H9 (cell line): ENCODE results near the gene MST1. TPM values are rescaled to one million over a fixed set of nuclear protein-coding genes. Genes with fewer than 3 reads are reported as not detected.
"Not testable (repeated sequence)": the region's sequence is repeated elsewhere in the genome, so short reads cannot be mapped to it uniquely, and the experiment has no call there.

Experiments used
- DNase-seq: peaks from one replicate; pipeline ENCODE4 v3.0.0-alpha.2; 2017
- H2AFZ ChIP-seq: one replicate; pipeline ENCODE4 v1.6.1; 2013; ENCODE audit warnings: mild to moderate bottlenecking, low read length, control low read depth, moderate library complexity
- H2AK5ac ChIP-seq: 2 replicates; pipeline ENCODE4 v1.6.1; 2013; ENCODE audit warnings: low read length, control low read depth, mixed read lengths; ENCODE audit not compliant: insufficient read length
- H2BK120ac ChIP-seq: one replicate; pipeline ENCODE4 v1.6.1; 2013; ENCODE audit warnings: low read depth, mild to moderate bottlenecking, low read length, control low read depth, inconsistent platforms; ENCODE audit not compliant: poor library complexity, severe bottlenecking
- H2BK12ac ChIP-seq: 2 replicates; pipeline ENCODE4 v1.6.1; 2013; ENCODE audit warnings: low read length, control low read depth, mixed read lengths, low read depth; ENCODE audit not compliant: insufficient read length
- H2BK15ac ChIP-seq: 2 replicates; pipeline ENCODE4 v1.6.1; 2013; ENCODE audit warnings: low read depth, low read length, control low read depth
- H2BK20ac ChIP-seq: one replicate; pipeline ENCODE4 v1.6.1; 2013; ENCODE audit warnings: low read depth, mild to moderate bottlenecking, low read length, control low read depth, inconsistent platforms; ENCODE audit not compliant: poor library complexity, severe bottlenecking
- H2BK5ac ChIP-seq: 2 replicates; pipeline ENCODE4 v1.6.1; 2013; ENCODE audit warnings: low read length, control low read depth, mixed read lengths; ENCODE audit not compliant: insufficient read length
- H3K14ac ChIP-seq: 2 replicates; pipeline ENCODE4 v1.6.1; 2013; ENCODE audit warnings: low read length, control low read depth; ENCODE audit not compliant: insufficient read depth
- H3K18ac ChIP-seq: 2 replicates; pipeline ENCODE4 v1.6.1; 2013; ENCODE audit warnings: low read depth, mild to moderate bottlenecking, mixed read lengths, low read length, control low read depth; ENCODE audit not compliant: insufficient read length
- H3K23ac ChIP-seq: 2 replicates; pipeline ENCODE4 v1.6.1; 2013; ENCODE audit warnings: low read length, control low read depth, mixed read lengths, low read depth; ENCODE audit not compliant: insufficient read length
- H3K23me2 ChIP-seq: 2 replicates; pipeline ENCODE4 v1.6.1; 2013; ENCODE audit warnings: low read depth, mild to moderate bottlenecking, mixed read lengths, low read length, control low read depth; ENCODE audit not compliant: insufficient read length, poor library complexity, severe bottlenecking
- H3K27ac ChIP-seq: 2 replicates; pipeline ENCODE4 v1.5.1; 2013; ENCODE audit warnings: low read length, control low read depth, mixed read lengths, low read depth; ENCODE audit not compliant: insufficient read length
- H3K27me3 ChIP-seq: 2 replicates; pipeline ENCODE4 v1.6.1; 2013; ENCODE audit warnings: low read length, control low read depth, inconsistent platforms; ENCODE audit not compliant: insufficient read depth
- H3K4ac ChIP-seq: 2 replicates; pipeline ENCODE4 v1.6.1; 2013; ENCODE audit warnings: low read depth, mild to moderate bottlenecking, control low read depth, inconsistent platforms, low read length, moderate library complexity
- H3K4me1 ChIP-seq: 2 replicates; pipeline ENCODE4 v1.6.1; 2013; ENCODE audit warnings: low read length, control low read depth, inconsistent platforms; ENCODE audit not compliant: insufficient read depth
- H3K4me2 ChIP-seq: 2 replicates; pipeline ENCODE4 v1.6.1; 2013; ENCODE audit warnings: low read length, control low read depth, mixed read lengths; ENCODE audit not compliant: insufficient read length, insufficient read depth
- H3K56ac ChIP-seq: 2 replicates; pipeline ENCODE4 v1.6.1; 2013; ENCODE audit warnings: low read depth, mild to moderate bottlenecking, mixed read lengths, low read length, control low read depth; ENCODE audit not compliant: insufficient read length
- H3K79me1 ChIP-seq: 2 replicates; pipeline ENCODE4 v1.6.1; 2013; ENCODE audit warnings: low read depth, mild to moderate bottlenecking, moderate library complexity, low read length, control low read depth, inconsistent platforms; ENCODE audit not compliant: insufficient read depth, poor library complexity, severe bottlenecking
- H3K79me2 ChIP-seq: 2 replicates; pipeline ENCODE4 v1.6.1; 2013; ENCODE audit warnings: low read length, control low read depth, inconsistent platforms; ENCODE audit not compliant: insufficient read depth
- H3K9ac ChIP-seq: 2 replicates; pipeline ENCODE4 v1.6.1; 2013; ENCODE audit warnings: low read length, control low read depth, mixed read lengths; ENCODE audit not compliant: insufficient read length; ENCODE audit errors: extremely low read depth
- H3K9me3 ChIP-seq: one replicate; pipeline ENCODE4 v1.6.1; 2013; ENCODE audit warnings: low read depth, low read length, inconsistent platforms; ENCODE audit not compliant: control insufficient read depth
- H3T11ph ChIP-seq: one replicate; pipeline ENCODE4 v1.6.1; 2013; ENCODE audit warnings: mild to moderate bottlenecking, low read length, control low read depth, inconsistent platforms
- H4K20me1 ChIP-seq: one replicate; pipeline ENCODE4 v1.6.1; 2013; ENCODE audit not compliant: control insufficient read depth, insufficient read length, insufficient read depth
- H4K5ac ChIP-seq: 2 replicates; pipeline ENCODE4 v1.6.1; 2013; ENCODE audit warnings: low read depth, mild to moderate bottlenecking, mixed read lengths, low read length, control low read depth; ENCODE audit not compliant: insufficient read length
- H4K8ac ChIP-seq: replicated peaks from 2 replicates; pipeline ENCODE4 v1.6.1; 2013; ENCODE audit warnings: low read length, control low read depth, mixed read lengths, low read depth; ENCODE audit not compliant: insufficient read length
- H4K91ac ChIP-seq: 2 replicates; pipeline ENCODE4 v1.6.1; 2013; ENCODE audit warnings: low read depth, mild to moderate bottlenecking, moderate library complexity, mixed read lengths, low read length, control low read depth; ENCODE audit not compliant: insufficient read length
- H3K27ac Mint-ChIP-seq, 3 experiments: 2 replicates in 2 of 3; 3 replicates in 1 of 3; pipeline ENCODE4 v1.8.0; 2020 to 2021; ENCODE audit warnings: mixed read lengths in 3 of 3, mild to moderate bottlenecking in 1 of 3, moderate library complexity in 1 of 3
- H3K27me3 Mint-ChIP-seq: 2 replicates; pipeline ENCODE4 v1.8.0; 2021; ENCODE audit warnings: low read depth, mild to moderate bottlenecking, moderate library complexity, mixed read lengths
- H3K36me3 Mint-ChIP-seq, 3 experiments: 2 replicates in 2 of 3; 3 replicates in 1 of 3; pipeline ENCODE4 v1.8.0; 2020 to 2021; ENCODE audit warnings: low read depth in 3 of 3, mixed read lengths in 3 of 3; ENCODE audit not compliant: insufficient read depth in 1 of 3
- H3K4me1 Mint-ChIP-seq, 2 experiments: 2 replicates each; pipeline ENCODE4 v1.8.0; 2020; ENCODE audit warnings: mixed read lengths in 2 of 2
- H3K4me3 Mint-ChIP-seq, 2 experiments: 2 replicates in 1 of 2; 3 replicates in 1 of 2; pipeline ENCODE4 v1.8.0; 2020 to 2021; ENCODE audit warnings: mild to moderate bottlenecking in 2 of 2, mixed read lengths in 2 of 2, moderate library complexity in 1 of 2
- H3K9me3 Mint-ChIP-seq, 2 experiments: 2 replicates in 1 of 2; 3 replicates in 1 of 2; pipeline ENCODE4 v1.8.0; 2020; ENCODE audit warnings: mild to moderate bottlenecking in 2 of 2, mixed read lengths in 2 of 2, moderate library complexity in 1 of 2
- WGBS: extraction: QIAGEN DNeasy Blood & Tissue Kit; methylation state at CpG from one replicate; pipeline ENCODE4 v1.1.7; 2013; ENCODE audit warnings: missing lambda C conversion rate, low lambda C conversion rate, mixed read lengths; ENCODE audit not compliant: insufficient read length; ENCODE audit errors: extremely low coverage; 5-methylcytosine and 5-hydroxymethylcytosine counted together
- total RNA-seq: library from RNA; stranded (reverse); gene quantifications from 2 replicates; pipeline ENCODE4 v1.2.1, GENCODE V29; 2021
- TF ChIP-seq, protein P1 (sequence below): fragments of 200-600 bp; sonication (generic); conservative IDR thresholded peaks from 3 replicates; pipeline ENCODE4 v1.8.0; 2021; ENCODE audit warnings: antibody characterized with exemption, mild to moderate bottlenecking

The MST1 gene
- total RNA-seq, 1 experiment from 2014 or later, result 8.9 TPM

GRCh38 chr3:49686346-49686745, 2.9 kb downstream of the MST1 start:
- not testable (repeated sequence) for H3K23me2 ChIP-seq, H3K23ac ChIP-seq, H3K27me3 Mint-ChIP-seq, H4K20me1 ChIP-seq, H3K9me3 Mint-ChIP-seq, H2AK5ac ChIP-seq, H3K79me2 ChIP-seq, H3K27ac ChIP-seq, H2BK20ac ChIP-seq, H3K4me1 ChIP-seq, H2BK5ac ChIP-seq, H3K18ac ChIP-seq, H3K79me1 ChIP-seq, H3K9me3 ChIP-seq, H3K56ac ChIP-seq, H2BK15ac ChIP-seq, H2AFZ ChIP-seq, H3K27me3 ChIP-seq, H4K8ac ChIP-seq, H2BK12ac ChIP-seq, H4K5ac ChIP-seq, H3K4ac ChIP-seq, H3T11ph ChIP-seq, H3K14ac ChIP-seq, H4K91ac ChIP-seq, H3K9ac ChIP-seq, H2BK120ac ChIP-seq
- TF ChIP-seq, protein P1, sequence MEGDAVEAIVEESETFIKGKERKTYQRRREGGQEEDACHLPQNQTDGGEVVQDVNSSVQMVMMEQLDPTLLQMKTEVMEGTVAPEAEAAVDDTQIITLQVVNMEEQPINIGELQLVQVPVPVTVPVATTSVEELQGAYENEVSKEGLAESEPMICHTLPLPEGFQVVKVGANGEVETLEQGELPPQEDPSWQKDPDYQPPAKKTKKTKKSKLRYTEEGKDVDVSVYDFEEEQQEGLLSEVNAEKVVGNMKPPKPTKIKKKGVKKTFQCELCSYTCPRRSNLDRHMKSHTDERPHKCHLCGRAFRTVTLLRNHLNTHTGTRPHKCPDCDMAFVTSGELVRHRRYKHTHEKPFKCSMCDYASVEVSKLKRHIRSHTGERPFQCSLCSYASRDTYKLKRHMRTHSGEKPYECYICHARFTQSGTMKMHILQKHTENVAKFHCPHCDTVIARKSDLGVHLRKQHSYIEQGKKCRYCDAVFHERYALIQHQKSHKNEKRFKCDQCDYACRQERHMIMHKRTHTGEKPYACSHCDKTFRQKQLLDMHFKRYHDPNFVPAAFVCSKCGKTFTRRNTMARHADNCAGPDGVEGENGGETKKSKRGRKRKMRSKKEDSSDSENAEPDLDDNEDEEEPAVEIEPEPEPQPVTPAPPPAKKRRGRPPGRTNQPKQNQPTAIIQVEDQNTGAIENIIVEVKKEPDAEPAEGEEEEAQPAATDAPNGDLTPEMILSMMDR, result 0 out of 3 replicates have a peak, but pooled peaks have one; percentile 9
- Mint-ChIP-seq H3K36me3 (peaks cover 11 to 32% (median 26%) of the 10 kb centered on the region in 3 experiments; a peak in 6 of 7 replicates), H3K4me1 (peaks cover 20 to 30% of the 10 kb centered on the region in 2 experiments), H3K4me3 (peak overlapping the region; percentile 74 to 86), H3K27ac (peak overlapping the region in 1 of 3 experiments; percentile 91; a peak in 2 of 7 replicates)
- no CpG with 5 or more reads among the region's 29 CpGs for WGBS
- H3K4me2 ChIP-seq, result peak overlapping the region; percentile 24
- DNase-seq, result peak; percentile 94

- not testable (repeated sequence) for H3K79me1 ChIP-seq, H3K27ac ChIP-seq, H3K23me2 ChIP-seq, H3K4me1 ChIP-seq, H4K91ac ChIP-seq, H3K27me3 ChIP-seq, H2AK5ac ChIP-seq, H3T11ph ChIP-seq, H3K56ac ChIP-seq, H2BK120ac ChIP-seq, H3K9me3 Mint-ChIP-seq, H3K14ac ChIP-seq, H4K5ac ChIP-seq, H3K9ac ChIP-seq, H3K4ac ChIP-seq, H2BK15ac ChIP-seq, H2BK20ac ChIP-seq, H2BK12ac ChIP-seq, H2BK5ac ChIP-seq, H3K27ac Mint-ChIP-seq, H2AFZ ChIP-seq, H3K9me3 ChIP-seq, H3K79me2 ChIP-seq, H3K23ac ChIP-seq, H3K27me3 Mint-ChIP-seq, DNase-seq, H4K20me1 ChIP-seq, H3K18ac ChIP-seq, H4K8ac ChIP-seq
- WGBS, result no CpG with 5 or more reads among the region's 36 CpGs
- H3K4me2 ChIP-seq, result peak overlapping the region; percentile 24
- Mint-ChIP-seq H3K4me1 (peaks cover 20 to 30% of the 10 kb centered on the region in 2 experiments), H3K36me3 (peaks cover 11 to 32% (median 28%) of the 10 kb centered on the region in 3 experiments; a peak in 6 of 7 replicates), H3K4me3 (peak overlapping the region; percentile 74 to 86; a peak in 4 of 5 replicates)
These were observed 3.4 kb downstream of the MST1 start for GRCh38 chr3:49685846-49686245.
